RWPE1 (cell line): ENCODE results near the gene BCAP31.

Source experiments
- CTCF ChIA-PET: fragments of 350-600 bp; sonication (Branson Sonifier 250); formaldehyde crosslinking; extraction: SDS; loops from one replicate; lab custom pipeline; 2021; lab: Yijun Ruan, JAX
- POLR2A ChIA-PET: fragments of 400-600 bp; formaldehyde crosslinking; extraction: SDS; loops from one replicate; lab custom pipeline; 2020; ENCODE audit warnings: antibody characterized with exemption; ENCODE audit not compliant: low non-redundant PET; lab: Yijun Ruan, JAX
- DNase-seq: peaks from one replicate; pipeline ENCODE4 v3.0.0; 2012; ENCODE audit warnings: low spot score
- H3K27ac ChIP-seq: fragments of 450-650 bp; 2 replicates; pipeline ENCODE4 v1.5.1; 2017
- TF ChIP-seq, protein P1 (sequence below): fragments of 450-650 bp; conservative IDR thresholded peaks from 2 replicates; pipeline ENCODE4 v1.5.1; 2017; ENCODE audit warnings: low read depth, mild to moderate bottlenecking

BCAP31 gene

GRCh38 chrX:153739754-153740486 is 15.7 kb upstream of the BCAP31 start:
- DNase-seq: no peak
- H3K27ac ChIP-seq: peak overlapping the region; percentile 34; the same call in 1 of the 2 replicates
- ChIA-PET CTCF (interaction anchor here (0.5 to 0.6 kb wide), 3 partner anchors 38 to 1349 kb away, joined by 3 to 4 read pairs (median 3); no protein-coding TSS in a partner anchor), POLR2A (no interaction called here)
- TF ChIP-seq, protein P1, sequence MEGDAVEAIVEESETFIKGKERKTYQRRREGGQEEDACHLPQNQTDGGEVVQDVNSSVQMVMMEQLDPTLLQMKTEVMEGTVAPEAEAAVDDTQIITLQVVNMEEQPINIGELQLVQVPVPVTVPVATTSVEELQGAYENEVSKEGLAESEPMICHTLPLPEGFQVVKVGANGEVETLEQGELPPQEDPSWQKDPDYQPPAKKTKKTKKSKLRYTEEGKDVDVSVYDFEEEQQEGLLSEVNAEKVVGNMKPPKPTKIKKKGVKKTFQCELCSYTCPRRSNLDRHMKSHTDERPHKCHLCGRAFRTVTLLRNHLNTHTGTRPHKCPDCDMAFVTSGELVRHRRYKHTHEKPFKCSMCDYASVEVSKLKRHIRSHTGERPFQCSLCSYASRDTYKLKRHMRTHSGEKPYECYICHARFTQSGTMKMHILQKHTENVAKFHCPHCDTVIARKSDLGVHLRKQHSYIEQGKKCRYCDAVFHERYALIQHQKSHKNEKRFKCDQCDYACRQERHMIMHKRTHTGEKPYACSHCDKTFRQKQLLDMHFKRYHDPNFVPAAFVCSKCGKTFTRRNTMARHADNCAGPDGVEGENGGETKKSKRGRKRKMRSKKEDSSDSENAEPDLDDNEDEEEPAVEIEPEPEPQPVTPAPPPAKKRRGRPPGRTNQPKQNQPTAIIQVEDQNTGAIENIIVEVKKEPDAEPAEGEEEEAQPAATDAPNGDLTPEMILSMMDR: no peak

DNA sequence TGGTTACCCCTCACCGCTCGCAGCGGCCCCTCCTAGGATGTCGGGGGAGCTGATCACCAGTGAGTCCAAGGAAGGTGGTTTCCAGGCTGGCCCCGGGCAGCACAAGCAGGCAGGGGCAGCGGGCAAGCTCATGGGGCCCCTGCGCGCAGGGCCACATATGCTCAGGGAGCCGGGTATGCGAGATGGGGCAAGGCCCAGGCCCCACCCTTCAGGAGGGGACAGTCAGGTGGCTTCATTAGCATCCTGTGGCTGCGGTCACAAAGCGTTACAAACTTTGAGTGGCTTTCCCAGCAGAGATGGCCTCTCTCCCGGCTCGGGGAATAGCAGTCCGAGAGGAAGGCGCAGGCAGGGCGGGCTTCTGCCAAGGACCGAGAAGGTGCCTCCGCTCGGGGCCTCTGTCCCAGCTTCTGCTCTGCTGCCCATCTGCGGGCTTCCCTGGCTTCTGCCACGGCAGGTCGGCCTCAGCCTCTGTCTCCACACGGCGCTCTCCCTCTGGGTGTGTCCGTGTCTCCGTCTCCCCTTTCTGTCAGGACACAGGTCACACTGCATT is 13.9 kb upstream of the BCAP31 start:
- POLR2A ChIA-PET: no interaction called here
- TF ChIP-seq, protein P1: no peak
- no peak overlapping the region for H3K27ac ChIP-seq
- CTCF ChIA-PET: no interaction called here
- DNase-seq: no peak

GRCh38 chrX:153736871-153737441 is 12.8 kb upstream of the BCAP31 start:
- CTCF ChIA-PET: no interaction called here
- TF ChIP-seq, protein P1: no peak
- POLR2A ChIA-PET: no interaction called here
- DNase-seq: no peak
- H3K27ac ChIP-seq: no peak overlapping the region

- DNase-seq: no peak
- CTCF ChIA-PET: interaction anchor here (0.6 kb wide), 1 partner anchor 12 kb away, joined by 4 read pairs; the partner anchor contains the start of gene BCAP31
- no peak overlapping the region for H3K27ac ChIP-seq
- POLR2A ChIA-PET: no interaction called here
- TF ChIP-seq, protein P1: no peak
Observed at GRCh38 chrX:153736071-153736820, 12.1 kb upstream of the BCAP31 start.

- DNase-seq: no peak
- TF ChIP-seq, protein P1: no peak
- ChIA-PET CTCF (no interaction called here), POLR2A (no interaction called here)
- no peak overlapping the region for H3K27ac ChIP-seq
Observed at GRCh38 chrX:153735274-153735673, 11.1 kb upstream of the BCAP31 start.

DNA sequence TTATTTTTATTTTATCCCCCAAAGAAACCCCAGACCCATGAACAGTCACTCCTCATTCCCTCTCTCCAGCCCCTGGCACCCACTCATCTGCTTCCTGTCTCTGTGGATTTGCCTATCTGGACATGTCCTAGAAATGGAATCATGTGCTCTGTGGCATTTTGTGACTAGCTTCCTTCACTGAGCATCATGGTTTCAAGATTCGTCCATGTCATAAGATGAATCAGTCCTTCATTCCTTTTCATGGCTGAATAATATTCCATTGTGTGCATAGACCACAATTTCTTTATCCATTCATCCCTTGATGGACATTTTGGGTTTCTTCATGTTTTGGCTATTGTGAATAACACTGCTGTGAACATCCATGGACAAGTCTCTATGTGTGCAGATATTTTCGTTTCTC is 10.7 kb upstream of the BCAP31 start:
- ChIA-PET POLR2A (no interaction called here), CTCF (interaction anchor here (0.7 kb wide), 1 partner anchor 853 kb away, joined by 5 read pairs; no protein-coding TSS in a partner anchor)
- TF ChIP-seq, protein P1: no peak
- no peak overlapping the region for H3K27ac ChIP-seq
- DNase-seq: no peak
